DMS153 treated with DMSO at 0.1 percent for 48 hours (cell line): ENCODE data around the gene IBTK.
"Not testable (repeated sequence)": the region's sequence is repeated elsewhere in the genome, so short reads cannot be mapped to it uniquely, and the experiment has no call there.

ENCODE experiments used
- DNase-seq: peaks from one replicate; lab custom pipeline; 2025; ENCODE audit not compliant: unreplicated experiment; lab: John Stamatoyannopoulos, UW

IBTK gene

DNA sequence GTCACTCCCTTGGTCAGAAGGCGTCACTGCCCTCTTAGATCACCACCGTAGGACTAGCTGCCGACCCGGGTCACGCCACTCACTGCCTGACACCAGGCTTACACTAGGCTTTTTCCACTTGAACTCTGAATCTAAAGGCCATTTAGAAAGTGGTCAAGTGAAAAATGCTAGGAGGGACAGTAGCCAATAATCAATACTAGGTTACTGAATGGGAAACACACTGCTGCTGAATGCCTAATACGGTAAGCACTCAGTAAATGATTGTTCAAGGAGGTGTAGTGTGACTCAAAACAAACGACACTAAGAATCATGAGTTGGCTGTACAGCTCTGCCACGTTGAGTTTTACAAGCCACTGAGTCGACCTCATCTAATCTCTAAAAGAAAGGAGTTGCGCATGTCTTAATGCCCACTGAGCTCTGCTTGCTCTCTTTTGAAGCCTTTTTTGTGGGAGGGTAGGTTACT lies 760 bp upstream of the IBTK start:
- DNase-seq, result peak; percentile 51

DNA sequence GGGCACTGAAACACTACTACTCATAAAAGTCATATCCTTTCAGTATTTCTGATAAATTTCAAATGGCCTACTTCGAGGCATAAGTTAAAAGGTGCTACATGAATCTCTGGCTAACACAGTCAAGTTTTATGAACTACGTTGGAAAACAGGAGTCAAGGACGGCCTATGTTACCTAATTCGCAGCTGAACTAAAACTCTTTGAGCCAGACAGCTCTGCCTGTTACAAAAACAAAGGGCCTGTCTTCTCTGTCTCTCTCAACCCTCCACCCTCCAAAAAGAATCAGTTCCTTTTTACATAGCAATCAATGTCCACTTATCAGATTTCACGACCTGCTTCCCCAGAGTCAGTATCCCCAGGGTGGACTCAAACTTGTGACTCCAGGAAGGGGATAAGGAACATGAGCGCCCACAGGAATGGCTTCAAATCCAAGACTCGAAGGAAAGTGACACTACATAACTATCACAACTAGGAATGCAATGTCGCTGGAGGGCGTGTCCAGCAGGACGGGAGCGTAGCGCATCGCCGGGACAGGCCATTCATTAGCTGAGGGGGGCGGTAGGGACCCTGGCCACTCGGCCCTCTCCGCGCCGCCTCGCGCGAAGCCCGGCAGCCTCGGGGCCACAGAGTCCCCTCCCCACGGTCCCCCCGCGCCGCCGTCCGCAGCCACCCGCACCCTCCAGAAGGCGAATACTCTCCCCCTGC lies 591 bp downstream of the IBTK start:
- no peak for DNase-seq

DNA sequence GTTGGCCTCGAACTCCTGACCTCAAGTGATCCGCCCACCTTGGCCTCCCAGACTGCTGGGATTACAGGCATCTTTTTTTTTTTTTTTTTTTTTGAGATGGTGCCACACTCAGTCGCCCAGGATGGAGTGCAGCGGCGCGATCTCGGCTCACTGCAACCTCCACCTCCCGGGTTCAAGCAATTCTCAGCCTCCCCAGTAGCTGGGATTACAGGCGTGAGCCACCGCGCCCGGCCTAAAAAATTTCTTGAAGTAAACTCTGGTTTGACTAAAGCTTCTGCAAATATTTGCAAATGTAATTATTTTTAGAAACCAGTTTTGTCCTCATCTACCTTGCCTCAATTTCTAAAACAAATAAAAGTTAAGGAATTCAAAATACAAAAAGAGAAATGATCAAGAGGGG lies 1.2 kb downstream of the IBTK start:
- no peak for DNase-seq

DNA sequence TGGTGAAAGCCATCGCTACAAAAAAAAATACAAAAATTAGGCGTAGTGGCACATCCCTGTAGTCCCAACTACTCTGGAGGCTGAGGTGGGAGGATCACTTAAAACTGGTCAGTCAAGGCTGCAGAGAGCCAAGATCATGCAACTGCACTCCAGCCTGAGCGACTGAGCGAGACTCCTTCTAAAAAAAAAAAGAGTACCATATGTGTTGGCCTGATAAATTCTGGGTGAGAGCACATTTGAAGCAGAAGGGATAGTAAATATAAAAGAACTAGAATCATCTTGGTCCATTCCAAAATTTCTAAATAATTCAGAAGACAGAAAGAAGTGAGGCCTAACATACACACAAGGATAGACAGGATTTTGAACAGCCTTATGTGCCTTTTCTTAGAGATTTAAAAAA lies 2.2 kb downstream of the IBTK start:
- no peak for DNase-seq

DNA sequence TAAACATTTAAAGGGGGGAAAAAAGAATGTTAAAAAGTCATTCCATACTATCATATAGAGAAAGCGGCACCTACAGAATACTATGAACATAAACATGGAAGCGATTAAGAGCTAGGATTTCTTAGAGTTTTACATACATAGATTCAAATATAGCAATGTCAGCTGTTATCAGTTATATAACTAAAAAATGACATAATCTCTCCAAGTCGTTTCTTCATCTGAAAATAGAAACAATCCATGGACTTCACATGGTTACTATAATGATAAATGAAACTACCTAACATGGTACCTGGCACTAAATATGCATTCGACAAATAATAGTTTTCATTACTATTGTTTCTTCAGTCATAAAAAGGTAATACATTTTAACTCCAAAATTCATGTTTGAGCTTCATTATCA lies 3.7 kb downstream of the IBTK start:
- DNase-seq, result no peak

DNA sequence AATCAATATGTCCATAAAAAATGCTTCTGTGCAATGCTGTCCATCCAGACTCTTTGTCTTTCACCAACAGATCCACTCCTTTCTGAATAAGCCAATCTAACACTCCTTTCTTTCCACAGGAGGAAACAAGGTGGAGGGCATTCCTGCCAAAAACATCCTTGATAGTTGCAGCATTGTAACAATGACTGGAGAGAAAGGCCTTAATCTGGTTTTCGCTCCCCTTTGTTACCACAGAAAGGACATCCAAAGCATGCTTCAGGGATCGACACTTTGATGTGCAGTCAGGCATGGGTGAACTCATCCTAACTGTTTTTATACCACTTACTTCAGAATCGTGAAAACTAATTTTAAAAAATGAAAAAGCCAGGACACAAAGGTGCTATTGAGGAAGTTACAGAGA lies 7.4 kb downstream of the IBTK start:
- no peak for DNase-seq

DNA sequence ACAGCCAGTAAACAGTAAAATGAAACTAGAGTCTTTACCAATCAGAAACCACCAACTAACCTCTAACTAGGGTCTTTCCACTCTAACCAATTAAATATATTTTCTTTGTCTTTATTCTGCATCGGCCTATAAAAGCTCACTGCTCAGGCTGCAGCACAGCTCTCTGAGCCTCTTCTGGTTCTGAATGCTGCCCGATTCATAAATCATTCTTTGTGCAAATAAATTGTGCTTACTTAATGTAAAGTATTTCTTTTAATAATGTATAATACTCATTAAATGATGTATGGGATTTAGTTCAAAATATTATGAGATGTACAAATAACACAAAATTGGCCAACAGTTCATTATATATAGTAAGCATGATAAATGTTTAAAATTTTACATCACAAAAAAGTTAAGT lies 7.9 kb downstream of the IBTK start:
- DNase-seq, result no peak

DNA sequence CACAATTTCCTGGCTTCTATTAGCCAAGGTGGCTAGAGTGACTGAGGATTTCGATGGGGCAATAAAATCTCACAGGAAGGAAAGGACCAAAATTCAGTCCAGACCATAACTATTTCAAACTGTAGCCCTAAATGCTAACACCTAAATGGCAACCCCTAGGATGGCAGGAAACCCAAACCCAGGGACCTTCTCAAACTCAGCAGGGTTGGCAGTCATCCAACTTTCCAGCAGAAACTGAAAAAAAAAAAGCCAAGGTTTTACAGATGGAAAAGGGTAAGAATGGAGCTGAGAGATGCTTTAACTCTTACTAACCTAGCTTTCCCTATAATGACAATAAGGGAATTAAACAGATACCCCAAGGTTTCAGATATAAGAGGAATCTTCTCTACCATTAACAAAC lies 10.5 kb downstream of the IBTK start:
- no peak for DNase-seq

DNA sequence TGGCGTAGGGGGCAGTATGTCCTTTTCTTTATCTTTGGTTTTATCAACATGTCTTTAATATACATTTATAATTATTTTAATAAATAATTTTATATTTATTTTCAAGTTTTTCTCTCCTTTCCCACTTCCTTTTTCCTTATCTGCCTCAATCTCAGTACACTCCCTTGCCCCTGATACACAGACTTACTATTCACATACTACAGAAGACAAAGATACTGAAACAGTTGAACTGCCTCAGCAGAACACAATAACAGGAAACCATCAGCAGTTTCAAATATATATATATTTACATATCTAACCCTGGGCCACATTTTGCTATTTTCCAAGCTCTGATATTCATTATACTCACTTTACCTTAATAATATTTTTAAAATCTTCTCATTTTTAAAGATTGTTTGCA lies 19.8 kb downstream of the IBTK start:
- DNase-seq, result no peak

DNA sequence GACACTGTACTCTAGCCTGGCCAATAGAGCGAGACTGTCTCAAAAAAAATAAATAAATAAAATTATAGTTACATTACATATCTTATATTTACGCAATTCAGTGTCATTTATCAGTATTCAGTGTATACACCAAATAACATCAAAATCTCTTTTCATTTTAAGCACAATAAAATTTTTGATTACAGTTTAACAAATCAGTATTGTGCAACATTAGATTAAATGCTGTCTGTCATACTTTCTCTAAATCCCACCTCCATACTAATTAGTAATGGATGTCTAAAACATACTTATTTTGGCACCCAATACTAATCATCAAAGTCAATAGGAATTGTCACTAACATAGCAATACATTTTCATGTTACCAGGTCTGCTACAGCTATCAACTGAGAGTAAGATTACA lies 27.4 kb downstream of the IBTK start:
- DNase-seq, result no peak

DNA sequence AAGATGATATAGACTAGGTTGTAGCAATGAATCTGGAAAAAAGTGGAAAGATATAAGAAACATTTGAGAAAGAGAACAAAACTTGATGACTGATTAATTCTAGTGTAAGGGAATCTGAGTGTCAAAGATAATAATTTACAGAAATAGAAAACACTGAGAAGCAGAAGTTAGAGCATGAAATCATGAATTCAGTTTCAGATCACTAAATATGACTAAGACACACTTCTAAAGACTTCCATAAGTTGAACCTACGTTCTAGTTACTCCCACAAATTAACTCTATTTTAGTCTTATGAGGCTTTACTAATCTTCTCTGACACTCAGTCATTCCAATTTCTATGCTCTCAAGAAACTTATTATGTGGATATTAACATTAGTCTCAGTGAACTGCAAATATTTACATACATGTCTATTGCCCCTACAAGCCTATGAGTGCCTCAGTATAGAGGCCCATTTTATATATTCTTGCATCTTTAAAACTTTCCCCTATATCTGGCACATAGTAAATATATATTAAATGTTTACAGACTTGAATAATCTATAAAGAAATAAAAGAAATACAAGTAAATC lies 30.4 kb downstream of the IBTK start:
- no peak for DNase-seq

DNA sequence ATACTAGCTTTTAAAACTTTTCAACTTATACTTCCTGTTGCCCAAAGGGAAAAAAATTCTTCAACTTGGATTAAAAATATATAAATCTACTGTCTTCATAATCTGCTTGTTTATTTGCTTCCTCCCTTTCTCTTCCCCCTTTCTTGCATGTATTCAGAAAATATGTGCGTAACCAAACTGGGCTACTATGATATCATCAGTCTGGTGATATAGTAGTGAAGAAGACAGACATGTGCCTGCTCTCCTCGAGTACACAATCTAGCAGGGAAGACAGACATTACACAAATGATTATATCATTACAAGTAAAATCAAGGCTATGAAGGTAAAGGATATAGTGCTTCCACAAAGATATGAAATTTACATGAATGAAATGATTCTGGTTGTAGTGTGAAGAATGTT lies 31.0 kb downstream of the IBTK start:
- no peak for DNase-seq

DNA sequence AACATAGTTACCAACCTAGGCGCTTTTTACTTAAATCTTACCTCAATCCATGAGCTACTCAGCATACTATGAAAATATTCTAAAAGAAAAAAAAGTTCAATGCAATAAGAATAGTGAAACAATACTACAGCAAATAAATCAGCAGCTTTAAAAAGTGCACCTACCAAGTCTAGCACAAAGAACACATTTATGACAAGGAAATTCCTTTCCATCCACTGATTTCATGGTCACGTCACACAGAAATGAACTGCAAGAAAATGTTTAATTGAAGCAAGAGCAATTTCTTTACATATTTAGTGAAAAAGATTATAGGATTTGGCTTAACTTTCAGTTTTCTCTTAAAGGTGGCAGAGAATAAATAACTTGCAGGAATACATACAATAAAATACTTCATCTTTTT lies 36.2 kb downstream of the IBTK start:
- DNase-seq, result no peak

DNA sequence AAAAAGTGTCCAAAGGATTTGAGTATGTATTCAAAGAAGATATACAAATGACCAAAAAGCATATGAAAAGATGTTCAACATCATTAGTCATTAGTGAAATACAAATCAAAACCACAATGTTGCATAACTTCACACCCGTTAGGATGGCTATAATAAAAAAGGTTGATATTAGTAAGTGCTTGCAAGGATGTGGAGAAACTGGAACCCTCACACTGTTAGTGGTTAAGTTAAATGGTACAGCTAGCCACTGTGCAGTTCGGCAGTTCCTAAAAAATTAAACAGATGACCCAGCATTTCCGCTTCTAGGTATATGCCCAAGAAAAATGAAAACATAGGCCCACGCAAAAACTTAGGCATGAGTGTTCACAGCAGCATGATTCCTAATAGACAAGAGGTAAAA lies 38.6 kb downstream of the IBTK start:
- no peak for DNase-seq

DNA sequence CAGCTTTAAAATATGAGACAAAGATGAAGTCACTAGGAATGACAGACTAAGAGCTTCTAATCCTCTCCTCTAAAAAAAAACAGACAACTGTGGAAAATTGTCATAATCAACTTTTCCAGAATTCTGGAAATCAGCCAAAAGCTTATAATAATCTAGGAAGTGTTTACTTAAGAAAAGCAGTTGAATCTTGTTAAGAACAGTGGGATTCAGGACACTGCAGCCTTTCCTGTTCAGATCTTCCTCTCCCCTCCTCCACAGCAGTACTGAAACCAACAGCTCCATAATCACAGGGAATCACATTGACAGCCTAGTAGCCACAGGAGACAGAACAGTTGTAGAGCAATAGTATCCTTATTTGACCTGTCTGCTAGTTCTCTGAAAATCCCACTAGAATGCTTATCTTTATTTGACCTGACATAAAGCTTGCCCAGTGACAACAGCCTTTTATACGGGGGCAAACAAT lies 41.6 kb downstream of the IBTK start:
- DNase-seq, result no peak

DNA sequence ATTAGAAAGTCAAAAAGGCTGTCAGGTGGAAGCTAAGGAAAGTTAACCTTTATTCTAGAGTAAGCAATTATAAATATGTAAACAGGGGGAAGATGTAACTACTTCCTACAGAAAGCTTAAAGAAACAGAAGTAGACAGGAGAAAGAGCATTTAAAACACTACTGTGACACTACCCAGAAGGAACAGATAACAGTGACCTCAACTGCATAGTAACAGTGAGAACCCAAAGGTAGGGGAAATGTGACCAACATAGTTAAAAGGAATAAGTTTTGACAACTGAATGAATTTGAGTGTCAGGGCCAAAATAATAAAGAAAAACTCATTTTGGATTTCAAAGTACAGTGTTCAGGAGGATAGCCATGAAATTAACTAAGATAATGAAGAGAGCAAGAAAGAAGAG lies 43.5 kb downstream of the IBTK start:
- DNase-seq, result no peak

DNA sequence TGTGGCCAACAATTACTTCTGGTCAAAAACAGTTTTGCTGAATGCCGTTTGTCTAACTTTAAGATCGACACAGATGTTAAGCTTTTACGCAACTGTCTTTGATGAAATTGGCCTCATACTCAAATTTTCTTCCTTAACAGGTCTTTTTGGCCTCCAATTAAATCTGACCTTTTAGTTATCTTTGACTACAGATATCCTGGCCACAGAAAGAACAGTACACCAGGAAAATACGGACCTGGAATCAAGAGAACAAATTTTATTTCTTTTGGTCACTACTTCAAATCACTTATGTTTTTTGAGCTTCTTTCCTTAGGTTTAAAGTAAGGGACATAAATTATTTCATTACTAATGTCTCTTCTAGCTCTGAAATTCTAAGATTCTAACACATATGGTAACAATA lies 49.8 kb downstream of the IBTK start:
- DNase-seq, result no peak

DNA sequence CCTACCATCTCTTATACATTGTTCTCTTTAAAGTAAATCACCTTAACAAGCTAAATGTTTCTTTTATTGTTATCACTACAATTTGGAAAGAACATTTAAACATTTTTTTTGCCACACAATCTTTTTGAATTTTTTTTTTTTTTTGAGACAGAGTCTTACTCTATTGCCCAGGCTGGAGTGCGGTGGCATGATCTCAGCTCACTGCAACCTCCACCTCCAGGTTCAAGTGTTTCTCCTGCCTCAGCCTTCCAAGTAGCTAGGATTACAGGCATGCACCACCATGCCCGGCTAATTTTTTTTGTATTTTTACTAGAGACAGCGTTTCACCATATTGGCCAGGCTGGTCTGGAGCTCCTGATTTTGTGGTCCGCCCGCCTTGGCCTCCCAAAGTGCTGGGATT lies 50.3 kb downstream of the IBTK start:
- not testable (repeated sequence) for DNase-seq

DNA sequence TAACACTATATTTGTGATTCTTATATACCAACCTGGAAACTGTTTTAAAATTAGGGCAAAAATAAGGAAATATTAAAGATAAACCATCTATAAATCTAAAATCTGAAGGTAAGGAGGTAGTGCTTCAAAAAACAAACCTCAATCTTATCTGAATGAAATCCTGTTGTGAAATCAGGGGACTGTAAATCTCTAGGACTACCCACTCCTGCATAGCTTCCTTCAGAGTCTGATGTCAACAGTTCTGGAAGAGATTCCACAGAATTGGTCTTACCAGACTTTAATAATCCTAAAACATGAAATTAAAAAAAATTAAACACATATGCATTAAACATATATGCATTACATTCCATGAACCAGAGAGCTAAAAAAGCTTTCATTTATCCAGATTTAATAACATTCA lies 51.4 kb downstream of the IBTK start:
- no peak for DNase-seq

DNA sequence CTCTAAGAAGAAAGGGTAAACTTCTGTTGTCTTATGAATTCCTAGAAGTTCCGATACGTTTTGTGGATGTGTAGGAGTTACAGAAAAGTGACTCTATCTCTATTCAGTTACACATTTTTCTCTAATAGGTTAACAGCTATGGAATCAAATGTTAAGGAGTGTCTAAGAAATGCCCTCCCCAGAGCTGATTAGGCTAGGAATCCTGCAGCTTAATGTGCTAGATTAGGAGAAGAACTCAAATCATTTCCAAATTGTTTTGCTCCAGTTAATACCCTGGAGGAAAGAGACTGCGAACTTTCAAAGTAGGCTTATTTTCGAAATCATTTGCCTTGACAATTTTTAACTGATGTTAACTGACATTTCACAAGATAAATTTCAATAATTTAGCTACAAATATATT lies 51.9 kb downstream of the IBTK start:
- no peak for DNase-seq

DNA sequence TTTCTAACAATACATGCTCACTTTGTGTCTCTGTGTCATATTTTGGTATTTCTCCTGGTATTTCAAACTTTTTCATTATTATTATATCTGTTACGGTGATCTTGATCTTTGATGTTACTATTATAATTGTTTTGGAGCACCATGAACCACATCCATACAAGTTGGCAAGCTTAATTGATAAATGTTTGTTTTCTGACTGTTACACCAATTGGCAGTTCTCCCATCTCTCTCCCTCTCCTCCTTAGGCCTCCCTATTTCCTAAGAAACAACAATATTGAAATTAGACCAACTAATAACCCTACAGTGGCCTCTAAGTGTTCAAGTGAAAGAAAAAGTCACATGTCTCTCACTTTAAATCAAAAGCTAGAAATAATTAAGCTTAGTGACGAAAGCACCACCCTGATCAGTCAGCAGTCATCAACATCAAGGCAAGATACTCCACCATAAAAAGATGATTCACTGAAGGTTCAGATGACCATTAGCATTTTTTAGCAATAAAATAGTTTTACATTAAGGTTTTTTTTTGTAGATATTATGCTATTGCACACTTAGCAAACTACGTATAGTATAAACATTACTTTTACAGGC lies 61.5 kb downstream of the IBTK start:
- DNase-seq, result no peak

DNA sequence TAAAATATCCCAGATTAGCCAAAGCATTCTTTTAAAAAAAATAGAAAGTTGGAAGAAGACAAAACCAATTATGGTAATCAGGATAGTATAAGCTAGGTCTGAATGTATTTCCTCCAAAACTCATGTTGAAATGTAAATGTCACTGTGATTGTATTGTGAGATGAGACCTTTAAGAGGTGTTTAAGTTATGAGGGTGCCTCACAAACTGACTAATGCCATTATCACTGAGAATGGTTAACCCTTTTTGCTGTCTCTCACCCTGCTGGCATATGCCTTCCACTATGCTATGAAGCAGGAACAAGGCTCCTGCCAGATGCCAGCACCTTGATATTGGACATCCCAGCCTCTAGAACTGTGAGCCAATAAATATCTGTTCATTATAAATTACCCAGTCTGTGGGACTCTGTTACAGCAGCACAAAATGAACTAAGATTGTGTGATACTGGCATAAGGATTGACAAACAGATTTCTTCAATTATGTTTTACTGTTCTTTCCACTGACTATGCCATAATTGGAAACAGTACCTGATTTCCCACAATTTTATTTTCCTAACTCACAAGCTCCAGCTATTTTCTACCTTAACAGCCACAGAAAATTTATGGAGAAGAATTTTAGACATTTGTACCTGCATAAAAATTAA lies 63.8 kb downstream of the IBTK start:
- no peak for DNase-seq
